Measurements from ENCODE around the gene LRRC25.

GRCh38 chr19:18436671-18437490, 39.5 kb upstream of the LRRC25 start:
- TF ChIP-seq, protein P1, sequence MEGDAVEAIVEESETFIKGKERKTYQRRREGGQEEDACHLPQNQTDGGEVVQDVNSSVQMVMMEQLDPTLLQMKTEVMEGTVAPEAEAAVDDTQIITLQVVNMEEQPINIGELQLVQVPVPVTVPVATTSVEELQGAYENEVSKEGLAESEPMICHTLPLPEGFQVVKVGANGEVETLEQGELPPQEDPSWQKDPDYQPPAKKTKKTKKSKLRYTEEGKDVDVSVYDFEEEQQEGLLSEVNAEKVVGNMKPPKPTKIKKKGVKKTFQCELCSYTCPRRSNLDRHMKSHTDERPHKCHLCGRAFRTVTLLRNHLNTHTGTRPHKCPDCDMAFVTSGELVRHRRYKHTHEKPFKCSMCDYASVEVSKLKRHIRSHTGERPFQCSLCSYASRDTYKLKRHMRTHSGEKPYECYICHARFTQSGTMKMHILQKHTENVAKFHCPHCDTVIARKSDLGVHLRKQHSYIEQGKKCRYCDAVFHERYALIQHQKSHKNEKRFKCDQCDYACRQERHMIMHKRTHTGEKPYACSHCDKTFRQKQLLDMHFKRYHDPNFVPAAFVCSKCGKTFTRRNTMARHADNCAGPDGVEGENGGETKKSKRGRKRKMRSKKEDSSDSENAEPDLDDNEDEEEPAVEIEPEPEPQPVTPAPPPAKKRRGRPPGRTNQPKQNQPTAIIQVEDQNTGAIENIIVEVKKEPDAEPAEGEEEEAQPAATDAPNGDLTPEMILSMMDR (IDR thresholded peaks at IDR 0.05) = no peak
- TF ChIP-seq POLR2AphosphoS5 (IDR thresholded peaks at IDR 0.05) = peak in 1 of 4 donors; percentile 10
- TF ChIP-seq POLR2A (IDR thresholded peaks at IDR 0.05) = no peak
- TF ChIP-seq EP300 (IDR thresholded peaks at IDR 0.05) = no peak
